HG03159 (cell line): Measurements from ENCODE around the gene PCDHGA5.
"Not testable (repeated sequence)": the region's sequence is repeated elsewhere in the genome, so short reads cannot be mapped to it uniquely, and the experiment has no call there.

Experiments used
- ATAC-seq: cut with Tn5 transposase; IDR thresholded peaks from one replicate; pipeline ENCODE4 v1.9.1; 2021; ENCODE audit warnings: mild to moderate bottlenecking, moderate library complexity; ENCODE audit not compliant: unreplicated experiment

Gene PCDHGA5

GRCh38 chr5:141412854-141413539 lies 49.0 kb downstream of the PCDHGA5 start, which contains the start of gene PCDHGA10:
TSS of gene PCDHGA10 (plus strand) at chr5:141412987. CDS start at chr5:141413176, 189 bp downstream.
- ATAC-seq: peak; percentile 76

- ATAC-seq: no peak
Measured at GRCh38 chr5:141413540-141414069, 49.6 kb downstream of the PCDHGA5 start.

GRCh38 chr5:141414548-141415274 lies 50.7 kb downstream of the PCDHGA5 start:
- ATAC-seq: not testable (repeated sequence)

- ATAC-seq: not testable (repeated sequence)
Measured at GRCh38 chr5:141415275-141415618, 51.3 kb downstream of the PCDHGA5 start.
